OCI-LY7 (cell line): ENCODE data around the gene MTURN. TPM values are rescaled to one million over a fixed set of nuclear protein-coding genes. Genes with fewer than 3 reads are reported as not detected.

Source experiments
- BruUV-seq: library from RNA; stranded (reverse); fragments of 400-500 nt; replicated peaks from 2 replicates; lab custom pipeline; 2021; lab: Mats Ljungman, UMichigan
- CTCF ChIA-PET: fragments of 300-600 bp; sonication (Branson Sonifier 250); formaldehyde crosslinking; loops from one replicate; lab custom pipeline; 2022; ENCODE audit warnings: antibody characterized with exemption; ENCODE audit not compliant: unreplicated experiment; lab: Charles Lee
- POLR2A ChIA-PET: fragments of 300-600 bp; sonication (Branson Sonifier 250); formaldehyde crosslinking; loops from one replicate; lab custom pipeline; 2022; ENCODE audit warnings: antibody characterized with exemption; lab: Charles Lee
- DNase-seq: peaks from one replicate; pipeline ENCODE4 v3.0.0-alpha.2; 2015; ENCODE audit warnings: low spot score
- H2AFZ ChIP-seq: fragments of 200-600 bp; sonication (generic), shearing (Covaris generic); 2 replicates; pipeline ENCODE4 v1.6.1; 2014; ENCODE audit warnings: mild to moderate bottlenecking, antibody characterized with exemption, low read length, moderate library complexity
- H3K27ac ChIP-seq: fragments of 200-600 bp; sonication (generic); 2 replicates; pipeline ENCODE4 v1.5.1; 2014; ENCODE audit warnings: mixed run types, low read depth, mild to moderate bottlenecking, moderate library complexity, low read length, inconsistent platforms; ENCODE audit not compliant: poor library complexity, severe bottlenecking
- H3K36me3 ChIP-seq: fragments of 200-600 bp; sonication (generic); 2 replicates; pipeline ENCODE4 v1.6.1; 2014; ENCODE audit warnings: mild to moderate bottlenecking, antibody characterized with exemption, low read length, moderate library complexity, mixed read lengths; ENCODE audit not compliant: insufficient read depth
- H3K4me1 ChIP-seq: fragments of 200-600 bp; sonication (generic); 2 replicates; pipeline ENCODE4 v1.5.1; 2014; ENCODE audit warnings: mild to moderate bottlenecking, low read length; ENCODE audit not compliant: insufficient read depth, poor library complexity, severe bottlenecking
- H3K4me2 ChIP-seq: fragments of 200-600 bp; sonication (generic); 2 replicates; pipeline ENCODE4 v1.6.1; 2014; ENCODE audit warnings: mild to moderate bottlenecking, low read length
- H3K4me3 ChIP-seq: fragments of 200-600 bp; sonication (generic); 2 replicates; pipeline ENCODE4 v1.5.1; 2014; ENCODE audit warnings: mild to moderate bottlenecking, low read depth, low read length; ENCODE audit not compliant: poor library complexity, severe bottlenecking
- H3K79me2 ChIP-seq: fragments of 200-600 bp; sonication (generic); 2 replicates; pipeline ENCODE4 v1.6.1; 2016; ENCODE audit warnings: low read depth, mild to moderate bottlenecking, low read length, moderate library complexity, mixed read lengths; ENCODE audit not compliant: insufficient read depth
- H3K9me2 ChIP-seq: fragments of 200-600 bp; sonication (generic); 2 replicates; pipeline ENCODE4 v1.6.1; 2016; ENCODE audit warnings: mild to moderate bottlenecking, low read length, mixed read lengths; ENCODE audit not compliant: insufficient read depth
- H3K9me3 ChIP-seq: fragments of 200-600 bp; sonication (generic); 2 replicates; pipeline ENCODE4 v1.6.1; 2014; ENCODE audit warnings: mild to moderate bottlenecking, mixed run types, low read length, mixed read lengths
- H4K20me1 ChIP-seq: fragments of 200-600 bp; sonication (generic); 2 replicates; pipeline ENCODE4 v1.6.1; 2014; ENCODE audit warnings: mild to moderate bottlenecking, antibody characterized with exemption, low read length, moderate library complexity, mixed read lengths; ENCODE audit not compliant: insufficient read depth
- EZH2phosphoT487 ChIP-seq: fragments of 200-600 bp; sonication (generic); IDR thresholded peaks from 2 replicates; pipeline ENCODE4 v1.6.1; 2018; ENCODE audit warnings: low read depth, borderline replicate concordance, mild to moderate bottlenecking, mixed run types, antibody characterized with exemption, low read length, moderate library complexity, mixed read lengths
- intact Hi-C: fragments of 100-400 bp; cut with micrococcal nuclease; formaldehyde crosslinking; loops from one replicate; pipeline ENCODE4 v1.10.0; 2022; ENCODE audit not compliant: unreplicated experiment
- total RNA-seq, 2 experiments: library from RNA; depleted of rRNA in 1 of 2; stranded (reverse); fragments of >200 nt in 1 of 2; shearing (Covaris generic) in 1 of 2; gene quantifications; 2 replicates each; pipeline ENCODE4 v1.2.3, GENCODE V29; 2014 to 2022
- TF ChIP-seq, protein P1 (sequence below): fragments of 200-600 bp; sonication (generic); conservative IDR thresholded peaks from 2 replicates; pipeline ENCODE4 v1.5.1; 2014; ENCODE audit warnings: mild to moderate bottlenecking, antibody characterized with exemption, low read length, moderate library complexity, mixed read lengths

The MTURN gene
- total RNA-seq, 2 experiments from 2014 or later: 2.9 to 4.1 TPM

DNA sequence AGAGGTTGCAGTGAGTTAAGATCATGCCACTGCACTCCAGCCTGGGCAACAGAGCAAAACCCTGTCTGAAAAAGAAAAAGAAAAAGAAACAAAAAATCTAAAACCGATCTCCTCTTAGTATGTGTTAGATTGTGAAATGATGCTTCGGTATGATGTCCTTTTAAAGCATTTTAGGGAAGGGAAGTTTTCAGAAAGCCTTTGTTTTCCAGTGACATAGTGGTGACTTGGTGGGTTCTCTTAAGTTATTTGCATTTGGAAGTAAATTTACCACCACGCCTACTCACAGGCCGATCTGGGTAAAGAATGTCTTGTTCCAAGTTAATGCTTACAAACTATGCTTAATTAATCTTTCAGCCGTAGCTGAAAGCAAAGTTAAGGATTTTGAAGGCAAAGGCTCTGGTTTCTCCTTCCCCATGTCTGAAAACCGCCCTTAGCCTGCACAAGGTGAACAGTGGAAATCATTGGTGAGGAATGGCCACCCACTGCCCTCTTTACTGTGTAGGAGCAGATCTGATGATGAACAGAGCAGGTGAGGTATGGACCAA is 10.7 kb downstream of the MTURN start:
- ChIA-PET CTCF (no interaction called here), POLR2A (interaction anchor here (0.5 kb wide), 1 partner anchor 63 kb away, joined by 3 read pairs; no protein-coding TSS in a partner anchor)
- Histone ChIP-seq H3K4me2 (no peak overlapping the region), H3K79me2 (no peaks in the 10 kb centered on the region), H3K4me1 (peaks cover 19% of the 10 kb centered on the region), H2AFZ (no peak overlapping the region), H3K27ac (no peak overlapping the region), H3K9me3 (no peaks in the 10 kb centered on the region), H4K20me1 (no peaks in the 10 kb centered on the region), H3K9me2 (no peaks in the 10 kb centered on the region), H3K36me3 (no peaks in the 10 kb centered on the region), H3K4me3 (no peak overlapping the region)
- intact Hi-C loops: no loop called here
- DNase-seq: no peak
- BruUV-seq: no TSS peak
- TF ChIP-seq, protein P1, sequence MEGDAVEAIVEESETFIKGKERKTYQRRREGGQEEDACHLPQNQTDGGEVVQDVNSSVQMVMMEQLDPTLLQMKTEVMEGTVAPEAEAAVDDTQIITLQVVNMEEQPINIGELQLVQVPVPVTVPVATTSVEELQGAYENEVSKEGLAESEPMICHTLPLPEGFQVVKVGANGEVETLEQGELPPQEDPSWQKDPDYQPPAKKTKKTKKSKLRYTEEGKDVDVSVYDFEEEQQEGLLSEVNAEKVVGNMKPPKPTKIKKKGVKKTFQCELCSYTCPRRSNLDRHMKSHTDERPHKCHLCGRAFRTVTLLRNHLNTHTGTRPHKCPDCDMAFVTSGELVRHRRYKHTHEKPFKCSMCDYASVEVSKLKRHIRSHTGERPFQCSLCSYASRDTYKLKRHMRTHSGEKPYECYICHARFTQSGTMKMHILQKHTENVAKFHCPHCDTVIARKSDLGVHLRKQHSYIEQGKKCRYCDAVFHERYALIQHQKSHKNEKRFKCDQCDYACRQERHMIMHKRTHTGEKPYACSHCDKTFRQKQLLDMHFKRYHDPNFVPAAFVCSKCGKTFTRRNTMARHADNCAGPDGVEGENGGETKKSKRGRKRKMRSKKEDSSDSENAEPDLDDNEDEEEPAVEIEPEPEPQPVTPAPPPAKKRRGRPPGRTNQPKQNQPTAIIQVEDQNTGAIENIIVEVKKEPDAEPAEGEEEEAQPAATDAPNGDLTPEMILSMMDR: no peak
- no peak for TF ChIP-seq EZH2phosphoT487

DNA sequence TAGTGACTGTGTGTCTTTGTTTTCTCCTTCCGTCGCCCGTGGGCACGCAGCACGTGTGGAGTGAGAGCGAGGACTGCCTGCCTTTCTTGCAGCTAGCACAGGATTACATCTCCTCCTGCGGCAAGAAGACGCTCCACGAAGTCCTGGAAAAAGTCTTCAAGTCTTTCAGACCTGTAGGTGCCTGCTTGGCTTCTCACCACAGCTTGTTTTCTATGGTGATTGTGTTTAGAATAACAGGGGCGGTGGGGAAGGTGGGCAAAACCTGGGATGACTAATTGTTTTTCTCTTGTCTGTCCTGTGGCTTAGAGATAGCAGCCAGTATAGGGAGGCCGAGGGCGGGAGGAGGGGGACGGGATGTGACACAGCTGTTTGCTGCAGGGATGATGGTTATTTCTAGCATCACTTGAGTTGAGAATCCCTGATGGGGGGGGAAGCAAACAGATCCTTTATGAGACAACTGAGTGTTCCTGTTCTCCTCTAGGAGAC is 11.4 kb downstream of the MTURN start:
- H3K4me3 ChIP-seq: no peak overlapping the region
- no peak for TF ChIP-seq EZH2phosphoT487
- TF ChIP-seq, protein P1: no peak

DNA sequence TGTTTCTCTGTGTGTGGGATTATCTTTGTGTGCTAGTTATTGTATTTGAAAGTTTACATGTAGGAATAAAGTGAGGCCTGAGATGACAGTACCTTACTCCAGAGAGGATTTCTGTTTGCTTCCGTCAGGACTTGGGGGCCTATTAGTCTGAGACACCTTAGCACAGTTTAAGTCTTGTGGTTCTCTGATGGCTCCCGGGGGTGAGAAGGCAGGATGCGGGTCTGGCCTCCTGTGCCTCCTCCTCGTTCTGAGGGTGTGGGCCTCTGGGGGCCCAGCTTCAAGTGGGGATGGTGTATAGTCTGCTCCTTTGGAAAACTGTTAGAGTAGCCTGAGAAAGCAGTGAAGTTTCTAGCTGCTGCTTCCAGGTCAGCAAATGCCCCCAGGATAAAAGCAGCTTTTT is 12.4 kb downstream of the MTURN start:
- CTCF ChIA-PET: no interaction called here
- Histone ChIP-seq H4K20me1 (no peaks in the 10 kb centered on the region), H3K9me3 (no peaks in the 10 kb centered on the region), H3K36me3 (no peaks in the 10 kb centered on the region), H3K27ac (no peak overlapping the region), H2AFZ (peak overlapping the region; percentile 43; the same call in 1 of the 2 replicates), H3K9me2 (no peaks in the 10 kb centered on the region), H3K79me2 (no peaks in the 10 kb centered on the region), H3K4me1 (peaks cover 19% of the 10 kb centered on the region), H3K4me2 (0 out of 2 replicates have a peak overlapping the region, but pooled peaks have one; percentile 9), H3K4me3 (no peak overlapping the region)
- POLR2A ChIA-PET: interaction anchor here (0.6 to 1.7 kb wide), 3 partner anchors 15 to 385 kb away, joined by 4 to 8 read pairs (median 4); partner anchors contain the start of gene NOD1
- no peak for DNase-seq
- TF ChIP-seq, protein P1: no peak
- no peak for TF ChIP-seq EZH2phosphoT487
- intact Hi-C loops: no loop called here
- no TSS peak for BruUV-seq

More for the DNA sequence above, 11.4 kb downstream of the MTURN start:
- Histone ChIP-seq H3K79me2 (no peaks in the 10 kb centered on the region), H3K36me3 (no peaks in the 10 kb centered on the region), H3K9me2 (no peaks in the 10 kb centered on the region), H3K27ac (no peak overlapping the region), H4K20me1 (no peaks in the 10 kb centered on the region), H3K4me1 (peaks cover 19% of the 10 kb centered on the region), H2AFZ (no peak overlapping the region), H3K9me3 (no peaks in the 10 kb centered on the region), H3K4me2 (no peak overlapping the region)
- no peak for DNase-seq
- no TSS peak for BruUV-seq
- CTCF ChIA-PET: no interaction called here
- POLR2A ChIA-PET: interaction anchor here (0.5 to 1.7 kb wide), 4 partner anchors 16 to 332 kb away, joined by 3 to 8 read pairs (median 4); partner anchors contain the start of gene NOD1
- intact Hi-C loops: no loop called here
